Hepatocyte (in vitro differentiated cells): Measurements from ENCODE around the gene ZGRF1. TPM values are rescaled to one million over a fixed set of nuclear protein-coding genes. Genes with fewer than 3 reads are reported as not detected.

Experiments
- DNase-seq: peaks from one replicate; pipeline ENCODE4 v3.0.0-alpha.2; 2016; ENCODE audit warnings: low spot score
- H2AFZ ChIP-seq: fragments of 200-600 bp; sonication (generic); 2 replicates; pipeline ENCODE4 v1.6.0; 2016; ENCODE audit warnings: antibody characterized with exemption, mild to moderate bottlenecking
- H3K27ac ChIP-seq: fragments of 200-600 bp; sonication (generic); 2 replicates; pipeline ENCODE4 v1.5.1; 2016; ENCODE audit warnings: mild to moderate bottlenecking
- H3K27me3 ChIP-seq: fragments of 200-600 bp; sonication (generic); 2 replicates; pipeline ENCODE4 v1.6.1; 2016
- H3K36me3 ChIP-seq: fragments of 200-600 bp; sonication (generic); replicated peaks from 2 replicates; pipeline ENCODE4 v1.5.1; 2016; ENCODE audit warnings: low read depth; ENCODE audit not compliant: insufficient read depth
- H3K4me1 ChIP-seq: fragments of 200-600 bp; sonication (generic); 2 replicates; pipeline ENCODE4 v1.5.1; 2016; ENCODE audit warnings: mild to moderate bottlenecking, moderate library complexity; ENCODE audit not compliant: insufficient read depth
- H3K4me2 ChIP-seq: fragments of 200-600 bp; sonication (generic); 2 replicates; pipeline ENCODE4 v1.6.0; 2016
- H3K4me3 ChIP-seq: fragments of 200-600 bp; sonication (generic); 2 replicates; pipeline ENCODE4 v1.5.1; 2016; ENCODE audit warnings: mild to moderate bottlenecking
- H3K79me2 ChIP-seq: fragments of 200-600 bp; sonication (generic); 2 replicates; pipeline ENCODE4 v1.6.0; 2017; ENCODE audit warnings: mild to moderate bottlenecking
- H3K9me2 ChIP-seq: fragments of 200-600 bp; sonication (generic); replicated peaks from 2 replicates; pipeline ENCODE4 v1.6.0; 2017; ENCODE audit warnings: mild to moderate bottlenecking; ENCODE audit not compliant: insufficient read depth
- H3K9me3 ChIP-seq: fragments of 200-600 bp; sonication (generic); 2 replicates; pipeline ENCODE4 v1.5.1; 2016; ENCODE audit warnings: low read depth, mild to moderate bottlenecking
- H4K20me1 ChIP-seq: fragments of 200-600 bp; sonication (generic); 2 replicates; pipeline ENCODE4 v1.6.0; 2016; ENCODE audit warnings: mild to moderate bottlenecking; ENCODE audit not compliant: insufficient read depth, poor library complexity, severe bottlenecking
- EZH2 ChIP-seq: fragments of 200-600 bp; sonication (generic); IDR thresholded peaks from 2 replicates; pipeline ENCODE4 v1.6.1; 2016; ENCODE audit warnings: antibody characterized with exemption, mild to moderate bottlenecking, borderline replicate concordance
- EZH2phosphoT487 ChIP-seq: fragments of 200-600 bp; sonication (generic); IDR thresholded peaks from one replicate; pipeline ENCODE4 v1.6.1; 2018; ENCODE audit warnings: antibody characterized with exemption, mild to moderate bottlenecking, low read depth, moderate library complexity; ENCODE audit not compliant: unreplicated experiment, severe bottlenecking
- WGBS: methylation state at CpG from one replicate; pipeline ENCODE4 v1.1.6; 2016; ENCODE audit warnings: low lambda C conversion rate; ENCODE audit errors: missing lambda C conversion rate; 5-methylcytosine and 5-hydroxymethylcytosine counted together
- polyA plus RNA-seq: library from polyadenylated mRNA; unstranded; fragments of >200 nt; fragmentation: Nextera tagmentation; extraction: Ambion mirVana; gene quantifications from 2 replicates; pipeline ENCODE4 v1.2.1, GENCODE V29; 2016
- total RNA-seq: library from RNA; depleted of rRNA; stranded (reverse); fragments of >200 nt; gene quantifications from 2 replicates; pipeline ENCODE4 v1.2.3, GENCODE V29; 2014
- TF ChIP-seq, protein P1 (sequence below): fragments of 200-600 bp; sonication (generic); IDR thresholded peaks from 2 replicates; pipeline ENCODE4 v1.5.1; 2016; ENCODE audit warnings: antibody characterized with exemption, mild to moderate bottlenecking; ENCODE audit not compliant: poor library complexity

The ZGRF1 gene
- total and polyA plus RNA-seq, 2 experiments from 2014 or later = 1.2 to 9.9 TPM

DNA sequence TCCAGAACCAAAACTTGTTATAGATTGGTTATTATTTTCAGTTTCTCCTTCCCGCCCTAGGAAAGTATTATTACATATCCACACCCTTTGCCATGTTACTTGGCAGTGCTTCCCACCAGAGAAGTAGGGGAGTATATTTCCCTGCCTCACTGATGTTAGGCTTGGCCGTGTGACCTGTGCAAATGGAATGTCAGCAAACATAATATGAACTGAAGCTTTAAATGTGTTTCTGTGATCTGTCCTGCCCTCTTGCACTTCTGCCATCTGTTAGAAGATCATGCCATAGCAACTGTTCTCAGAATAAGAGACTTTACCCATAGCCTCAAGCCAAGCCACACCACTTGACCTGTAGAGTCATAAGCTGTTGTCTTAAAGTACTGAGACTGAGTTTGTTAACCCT is 84.0 kb downstream of the ZGRF1 start:
- Histone ChIP-seq H2AFZ (no peak overlapping the region), H3K9me2 (no peaks in the 10 kb centered on the region), H3K79me2 (no peaks in the 10 kb centered on the region), H4K20me1 (no peaks in the 10 kb centered on the region), H3K36me3 (no peaks in the 10 kb centered on the region), H3K4me1 (no peaks in the 10 kb centered on the region), H3K4me2 (no peak overlapping the region), H3K27ac (no peak overlapping the region), H3K27me3 (no peaks in the 10 kb centered on the region), H3K9me3 (no peaks in the 10 kb centered on the region), H3K4me3 (no peak overlapping the region)
- DNase-seq = no peak
- TF ChIP-seq, protein P1, sequence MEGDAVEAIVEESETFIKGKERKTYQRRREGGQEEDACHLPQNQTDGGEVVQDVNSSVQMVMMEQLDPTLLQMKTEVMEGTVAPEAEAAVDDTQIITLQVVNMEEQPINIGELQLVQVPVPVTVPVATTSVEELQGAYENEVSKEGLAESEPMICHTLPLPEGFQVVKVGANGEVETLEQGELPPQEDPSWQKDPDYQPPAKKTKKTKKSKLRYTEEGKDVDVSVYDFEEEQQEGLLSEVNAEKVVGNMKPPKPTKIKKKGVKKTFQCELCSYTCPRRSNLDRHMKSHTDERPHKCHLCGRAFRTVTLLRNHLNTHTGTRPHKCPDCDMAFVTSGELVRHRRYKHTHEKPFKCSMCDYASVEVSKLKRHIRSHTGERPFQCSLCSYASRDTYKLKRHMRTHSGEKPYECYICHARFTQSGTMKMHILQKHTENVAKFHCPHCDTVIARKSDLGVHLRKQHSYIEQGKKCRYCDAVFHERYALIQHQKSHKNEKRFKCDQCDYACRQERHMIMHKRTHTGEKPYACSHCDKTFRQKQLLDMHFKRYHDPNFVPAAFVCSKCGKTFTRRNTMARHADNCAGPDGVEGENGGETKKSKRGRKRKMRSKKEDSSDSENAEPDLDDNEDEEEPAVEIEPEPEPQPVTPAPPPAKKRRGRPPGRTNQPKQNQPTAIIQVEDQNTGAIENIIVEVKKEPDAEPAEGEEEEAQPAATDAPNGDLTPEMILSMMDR = no peak
- TF ChIP-seq EZH2 (no peak), EZH2phosphoT487 (no peak)
- 61% methylated on average over 2 of the region's 2 CpGs for WGBS

DNA sequence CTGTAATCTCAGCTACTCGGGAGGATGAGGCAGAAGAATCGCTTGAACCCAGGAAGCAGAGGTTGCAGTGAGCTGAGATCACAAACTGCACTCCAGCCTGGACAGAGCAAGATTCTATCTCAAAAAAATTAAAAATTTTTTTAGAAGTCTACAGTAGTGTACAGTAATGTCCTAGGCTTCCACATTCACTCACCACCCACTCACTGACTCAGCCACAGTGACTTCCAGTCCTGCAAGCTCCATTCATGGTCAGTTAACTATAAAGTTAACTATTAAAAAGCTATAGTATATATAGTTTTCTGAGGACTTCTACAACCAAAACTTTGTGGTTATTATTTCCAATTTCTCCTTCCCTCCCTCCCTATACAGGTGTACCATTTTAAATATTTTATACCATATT is 86.0 kb downstream of the ZGRF1 start:
- H3K9me3 ChIP-seq = no peaks in the 10 kb centered on the region
- H3K27ac ChIP-seq = no peak overlapping the region
- WGBS = 100% methylated on average over 2 of the region's 2 CpGs
- no peaks in the 10 kb centered on the region for H3K9me2 ChIP-seq
- H3K27me3 ChIP-seq = no peaks in the 10 kb centered on the region
- H3K79me2 ChIP-seq = no peaks in the 10 kb centered on the region
- H3K4me1 ChIP-seq = no peaks in the 10 kb centered on the region
- H3K4me3 ChIP-seq = no peak overlapping the region
- no peaks in the 10 kb centered on the region for H4K20me1 ChIP-seq
- DNase-seq = no peak
- TF ChIP-seq EZH2phosphoT487 = no peak
- TF ChIP-seq EZH2 = no peak
- TF ChIP-seq, protein P1 = no peak
- H2AFZ ChIP-seq = no peak overlapping the region
- no peaks in the 10 kb centered on the region for H3K36me3 ChIP-seq
- no peak overlapping the region for H3K4me2 ChIP-seq

DNA sequence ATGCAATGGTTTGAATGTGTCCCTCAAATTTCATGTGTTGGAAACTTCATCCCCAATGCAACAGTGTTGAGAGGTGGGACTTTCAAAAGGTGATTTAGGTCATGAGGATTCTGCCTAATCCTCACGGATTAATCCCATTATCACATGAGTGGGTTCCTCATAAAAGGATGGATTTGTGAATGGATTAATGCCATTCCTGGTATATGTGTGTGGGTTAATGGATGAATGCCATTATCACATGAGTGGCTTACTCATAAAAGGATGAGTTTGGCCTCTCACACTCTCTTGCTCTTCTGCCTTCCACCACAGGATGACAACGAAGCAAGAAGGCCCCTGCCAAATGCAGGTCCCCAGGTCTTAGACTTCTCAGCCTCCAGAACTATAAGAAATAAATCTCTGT is 90.2 kb downstream of the ZGRF1 start:
- Histone ChIP-seq H3K4me1 (no peaks in the 10 kb centered on the region), H2AFZ (no peak overlapping the region), H3K9me3 (no peaks in the 10 kb centered on the region), H3K36me3 (no peaks in the 10 kb centered on the region), H4K20me1 (no peaks in the 10 kb centered on the region), H3K4me2 (no peak overlapping the region), H3K4me3 (no peak overlapping the region), H3K9me2 (no peaks in the 10 kb centered on the region), H3K27me3 (no peaks in the 10 kb centered on the region), H3K27ac (no peak overlapping the region), H3K79me2 (no peaks in the 10 kb centered on the region)
- TF ChIP-seq, protein P1 = no peak
- TF ChIP-seq EZH2 (no peak), EZH2phosphoT487 (no peak)
- 78% methylated on average over 2 of the region's 2 CpGs for WGBS
- no peak for DNase-seq

DNA sequence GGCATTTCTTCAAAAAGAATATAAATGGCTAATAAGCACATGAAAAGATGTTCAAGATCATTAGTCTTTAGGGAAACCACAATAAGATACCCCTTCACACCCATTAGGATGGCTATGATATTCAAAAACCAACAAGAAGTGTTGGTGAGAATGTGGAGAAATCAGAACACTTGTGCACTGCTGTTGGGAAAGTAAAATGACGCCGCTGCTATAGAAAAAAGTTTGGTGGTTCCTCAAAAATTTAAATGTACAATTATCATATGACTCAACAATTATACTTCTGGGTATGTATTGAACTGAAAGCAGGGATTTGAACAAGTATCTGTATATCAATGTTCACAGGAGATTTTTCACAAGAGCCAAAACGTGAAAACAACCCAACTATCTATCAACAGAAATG is 91.4 kb downstream of the ZGRF1 start:
- Histone ChIP-seq H2AFZ (no peak overlapping the region), H3K9me2 (no peaks in the 10 kb centered on the region), H3K4me3 (no peak overlapping the region), H3K4me2 (no peak overlapping the region), H3K36me3 (no peaks in the 10 kb centered on the region), H3K9me3 (no peaks in the 10 kb centered on the region), H3K4me1 (no peaks in the 10 kb centered on the region), H3K27ac (no peak overlapping the region), H3K79me2 (no peaks in the 10 kb centered on the region), H3K27me3 (no peaks in the 10 kb centered on the region), H4K20me1 (no peaks in the 10 kb centered on the region)
- TF ChIP-seq EZH2phosphoT487 = no peak
- TF ChIP-seq EZH2 = no peak
- TF ChIP-seq, protein P1 = no peak
- 97% methylated on average over 3 of the region's 3 CpGs for WGBS
- no peak for DNase-seq
